Ovary (tissue), 3 donors: Measurements from ENCODE around the gene ZSCAN5C.

ENCODE experiments used
- CTCF ChIP-seq, 3 donors: fragments of 450-650 bp in 2 of 3; fragments of 200-600 bp in 1 of 3; IDR thresholded peaks; one replicate each; pipeline versions ENCODE4 v1.5.1 to v1.8.0; 2016 to 2022; ENCODE audit warnings: antibody characterized with exemption in 3 of 3, mild to moderate bottlenecking in 1 of 3
- EP300 ChIP-seq: sonication (generic); formaldehyde crosslinking; IDR thresholded peaks from one replicate; pipeline ENCODE4 v1.6.1; 2017; ENCODE audit warnings: antibody characterized with exemption
- POLR2A ChIP-seq: fragments of 450-650 bp; IDR thresholded peaks from one replicate; pipeline ENCODE4 v1.6.1; 2017; ENCODE audit warnings: antibody characterized with exemption, mild to moderate bottlenecking, moderate library complexity
- donor health status: DM: no; HTN: no; CAD: no.

GRCh38 chr19:56258272-56258671 is 56.2 kb downstream of the ZSCAN5C start:
- TF ChIP-seq CTCF (IDR thresholded peaks at IDR 0.05): no peak
- no peak for TF ChIP-seq POLR2A
- TF ChIP-seq EP300: no peak
